ENCODE data around the gene TLL1.

TLL1 gene

DNA sequence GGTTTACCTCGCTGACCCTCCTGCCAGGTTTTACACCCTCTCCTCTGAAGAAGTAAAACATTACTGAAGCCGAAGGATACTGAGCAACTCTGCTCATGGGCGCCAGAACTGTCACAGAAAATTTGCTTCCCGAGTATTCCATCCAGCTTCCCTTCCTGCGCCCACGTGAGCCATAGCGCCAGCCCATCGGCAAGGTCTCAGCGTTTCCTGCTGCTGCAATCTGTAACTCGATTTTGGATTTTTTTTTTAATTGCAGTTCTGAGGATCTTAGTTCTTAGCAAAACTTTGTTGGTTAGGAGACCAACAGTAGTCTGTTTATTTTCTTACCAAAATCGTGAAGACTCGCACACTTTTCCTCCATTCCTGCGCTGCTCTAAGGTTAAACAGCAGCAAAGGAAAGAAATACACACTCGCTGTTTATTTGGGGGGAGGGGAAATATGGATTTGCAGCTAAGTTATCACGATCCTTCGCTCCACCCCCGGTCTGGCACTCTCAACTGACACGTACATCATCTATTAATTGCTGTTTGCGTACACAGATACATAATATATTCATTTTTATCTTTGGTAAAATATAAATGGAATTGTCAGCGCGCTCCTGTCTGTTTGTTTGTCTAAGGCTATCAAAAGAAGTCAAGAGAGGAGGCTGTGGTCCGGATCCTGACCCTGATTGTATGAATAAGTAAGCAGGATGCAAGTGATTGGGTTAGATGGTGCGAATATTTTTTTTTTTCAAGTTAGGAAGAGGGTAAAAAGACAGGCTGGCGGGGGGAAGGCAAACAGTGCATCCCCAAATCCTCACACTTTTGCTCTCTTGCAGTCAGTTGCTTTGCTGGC is at the start of gene TLL1:
Gene TLL1, plus strand, starts transcription at position 777 of the 837 bp plus-strand sequence. CDS start 668 bp downstream, outside the sequence.
- no peak for DNase-seq (ENCODE audit: low read depth)

DNA sequence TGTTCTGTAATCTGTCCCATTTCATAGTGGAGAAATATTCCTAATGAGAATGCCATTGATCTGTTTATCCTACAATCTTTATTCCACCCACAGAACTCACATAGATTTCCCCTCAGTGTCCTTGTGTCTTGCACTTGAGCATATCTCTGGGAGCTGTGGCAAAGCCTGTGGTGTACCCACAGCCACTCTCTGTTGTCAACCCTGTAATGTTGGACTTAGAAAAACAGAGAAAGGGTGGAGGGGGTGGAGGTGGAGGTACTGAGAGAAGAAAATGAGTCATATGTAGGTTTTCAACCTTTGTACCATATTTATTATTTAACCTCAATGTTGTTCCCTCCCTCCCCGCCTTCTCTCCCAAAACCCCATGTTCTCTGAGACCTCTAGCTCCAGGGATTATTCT is 46.9 kb upstream of the TLL1 start:
- no peak for DNase-seq (ENCODE audit: low read depth)

- no peak for DNase-seq (ENCODE audit: low read depth)
Measured at GRCh38 chr4:165827018-165827417, 46.0 kb upstream of the TLL1 start.

GRCh38 chr4:165828928-165829327 is 44.1 kb upstream of the TLL1 start:
- DNase-seq (ENCODE audit: low read depth): no peak

GRCh38 chr4:165834116-165834515 is 38.9 kb upstream of the TLL1 start:
- DNase-seq (ENCODE audit: low read depth): no peak

DNA sequence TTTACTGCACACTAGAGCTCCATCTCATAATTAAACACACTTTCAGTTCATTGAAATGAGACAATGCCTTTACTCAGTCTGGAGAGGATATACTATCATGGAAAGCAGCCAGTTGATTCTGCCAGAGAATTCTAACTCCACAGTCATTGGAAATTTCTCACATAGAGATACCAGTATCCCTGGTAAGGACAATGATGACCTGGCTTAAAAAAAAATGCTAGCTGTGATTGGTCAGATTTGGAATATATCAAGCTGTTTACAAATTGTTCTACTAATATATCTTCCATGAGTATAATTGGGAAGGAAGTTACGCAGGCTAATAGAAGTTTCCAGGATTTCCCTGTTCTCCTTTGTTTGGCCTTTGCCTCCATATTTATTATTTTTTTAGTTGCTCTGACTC is 34.5 kb upstream of the TLL1 start:
- no peak for DNase-seq (ENCODE audit: low read depth)

DNA sequence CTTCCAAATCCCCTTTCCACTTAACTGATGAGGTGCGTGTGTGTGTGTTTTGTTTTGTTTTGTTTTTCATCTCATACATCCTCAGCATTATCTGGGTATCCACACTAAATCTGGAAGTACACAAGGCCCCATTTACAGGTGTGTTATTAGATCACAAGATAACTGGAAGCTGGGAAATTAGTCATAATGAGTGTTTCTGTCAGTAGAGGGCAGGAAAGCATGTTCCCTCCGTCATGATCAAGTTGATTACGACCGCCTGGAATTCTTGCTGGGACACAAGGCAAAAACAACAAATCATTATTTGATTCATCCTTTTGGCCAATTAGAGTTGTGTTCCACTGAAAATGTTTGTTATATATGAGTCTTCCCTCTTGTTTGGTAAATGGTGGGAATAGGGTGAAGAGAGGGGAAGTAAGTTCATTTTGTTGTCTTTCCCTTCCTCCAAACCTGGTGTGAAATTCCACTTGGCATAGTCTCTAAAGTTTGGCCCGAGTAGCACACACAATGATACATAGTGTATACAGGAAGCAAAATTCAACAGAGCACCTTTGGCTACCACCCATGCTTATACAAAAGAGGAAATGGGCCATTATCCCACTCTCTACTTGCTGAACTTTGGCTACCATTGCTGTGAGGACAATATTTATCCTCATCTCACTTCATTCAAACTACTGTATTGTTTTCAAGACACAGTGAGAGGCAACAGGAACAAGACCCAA is 33.3 kb upstream of the TLL1 start:
- no peak for DNase-seq (ENCODE audit: low read depth)

DNA sequence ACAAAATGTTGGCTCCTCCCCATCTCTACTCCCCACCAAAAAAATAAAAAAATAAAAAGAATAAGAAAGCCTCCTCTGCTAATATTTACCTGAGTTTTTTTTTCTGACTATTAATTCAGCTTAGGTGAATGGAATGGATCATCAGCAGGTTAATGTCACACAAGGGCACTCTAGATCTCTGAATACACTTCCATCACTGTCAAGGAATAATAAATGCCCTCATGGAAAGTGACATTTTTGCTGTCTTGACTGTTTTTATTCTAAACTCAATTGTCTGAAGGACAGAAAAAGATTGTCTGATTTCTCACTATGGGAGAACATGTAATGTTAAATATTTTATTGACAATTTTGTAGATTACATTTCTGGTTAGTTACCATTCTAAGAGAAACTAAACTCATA is 30.4 kb upstream of the TLL1 start:
- no peak for DNase-seq (ENCODE audit: low read depth)

- no peak for DNase-seq (ENCODE audit: low read depth)
Measured at GRCh38 chr4:165844161-165844560, 28.9 kb upstream of the TLL1 start.

DNA sequence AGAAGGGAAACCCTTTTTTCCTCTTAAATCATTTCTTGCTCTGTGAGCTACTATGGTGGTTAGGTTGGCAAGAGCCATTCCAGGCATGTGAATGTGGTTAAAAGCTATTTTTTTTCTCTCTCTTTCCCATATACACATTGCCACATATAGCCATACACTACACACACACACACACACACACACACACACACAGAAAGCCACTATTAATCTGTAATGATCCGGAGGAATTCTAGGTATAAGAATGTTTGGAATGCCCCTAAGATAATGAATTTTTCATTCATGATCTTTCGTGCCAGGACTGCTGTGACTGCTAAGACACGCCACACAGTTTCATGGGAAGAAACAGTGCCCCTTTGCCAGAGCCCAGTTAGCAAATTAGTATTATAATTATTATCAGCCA is 21.8 kb upstream of the TLL1 start:
- DNase-seq (ENCODE audit: low read depth): no peak

GRCh38 chr4:165855191-165855590 is 17.8 kb upstream of the TLL1 start:
- no peak for DNase-seq (ENCODE audit: low read depth)

- DNase-seq (ENCODE audit: low read depth): no peak
Measured at GRCh38 chr4:165861363-165861762, 11.7 kb upstream of the TLL1 start.

GRCh38 chr4:165864271-165864670 is 8.8 kb upstream of the TLL1 start:
- no peak for DNase-seq (ENCODE audit: low read depth)

GRCh38 chr4:165866019-165866650 is 6.9 kb upstream of the TLL1 start:
- no peak for DNase-seq (ENCODE audit: low read depth)

- DNase-seq (ENCODE audit: low read depth): no peak
Measured at GRCh38 chr4:165867961-165868360, 5.1 kb upstream of the TLL1 start.

DNA sequence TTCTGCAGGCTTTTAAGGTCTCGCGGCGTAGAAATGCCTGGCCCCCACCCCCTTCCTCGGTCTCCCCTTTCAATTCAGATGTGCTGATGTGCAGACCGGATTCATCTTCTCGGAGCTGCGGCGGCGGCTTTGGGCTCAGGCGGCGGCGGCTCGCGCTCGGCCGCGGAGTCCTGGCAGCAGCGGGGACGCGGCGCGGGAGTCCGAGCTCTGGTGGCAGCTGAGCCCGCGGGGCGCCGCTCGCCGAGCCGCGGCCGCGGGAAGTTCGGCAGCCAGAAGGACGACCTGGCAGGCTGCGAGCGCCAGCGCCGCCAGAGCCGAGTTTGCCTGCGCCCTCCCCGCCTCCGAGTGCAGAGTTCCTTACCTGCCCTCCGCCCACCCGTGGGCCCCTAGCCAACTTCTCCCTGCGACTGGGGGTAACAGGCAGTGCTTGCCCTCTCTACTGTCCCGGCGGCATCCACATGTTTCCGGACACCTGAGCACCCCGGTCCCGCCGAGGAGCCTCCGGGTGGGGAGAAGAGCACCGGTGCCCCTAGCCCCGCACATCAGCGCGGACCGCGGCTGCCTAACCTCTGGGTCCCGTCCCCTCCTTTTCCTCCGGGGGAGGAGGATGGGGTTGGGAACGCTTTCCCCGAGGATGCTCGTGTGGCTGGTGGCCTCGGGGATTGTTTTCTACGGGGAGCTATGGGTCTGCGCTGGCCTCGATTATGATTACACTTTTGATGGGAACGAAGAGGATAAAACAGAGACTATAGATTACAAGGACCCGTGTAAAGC is 448 bp downstream of the TLL1 start:
- no peak for DNase-seq (ENCODE audit: low read depth)

- no peak for DNase-seq (ENCODE audit: low read depth)
Measured at GRCh38 chr4:165874072-165874790, 1.2 kb downstream of the TLL1 start.

DNA sequence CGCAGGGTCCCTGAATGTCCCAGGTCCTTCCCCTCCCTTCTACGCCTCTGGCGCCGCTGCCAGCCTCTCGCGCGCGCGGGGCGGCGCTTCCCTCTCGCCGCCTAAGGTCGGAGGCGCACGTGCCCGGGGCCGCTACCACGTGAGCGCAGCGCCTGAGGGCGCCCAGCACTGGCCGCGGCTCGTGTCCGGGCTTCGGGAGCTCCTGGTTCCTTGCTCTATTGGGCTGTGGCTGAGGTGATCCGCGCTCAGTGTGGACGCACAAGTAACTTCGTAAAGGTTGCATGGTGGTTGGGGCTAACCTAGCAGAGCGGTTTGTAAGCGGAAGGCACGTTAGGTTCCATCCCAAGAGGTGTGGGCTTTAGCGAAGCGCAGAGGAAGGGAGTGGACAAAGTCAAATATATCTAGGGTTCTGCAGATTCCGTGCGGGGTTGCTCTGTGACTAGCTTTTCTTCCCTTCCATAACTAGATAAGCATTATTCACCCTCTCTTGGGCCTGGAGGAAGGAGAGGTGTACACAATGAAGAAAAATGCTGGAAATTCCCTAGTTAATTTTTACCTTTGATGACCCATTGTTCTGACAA is 1.8 kb downstream of the TLL1 start:
- no peak for DNase-seq (ENCODE audit: low read depth)

- DNase-seq (ENCODE audit: low read depth): no peak
Measured at GRCh38 chr4:165875446-165875845, 2.4 kb downstream of the TLL1 start.

DNA sequence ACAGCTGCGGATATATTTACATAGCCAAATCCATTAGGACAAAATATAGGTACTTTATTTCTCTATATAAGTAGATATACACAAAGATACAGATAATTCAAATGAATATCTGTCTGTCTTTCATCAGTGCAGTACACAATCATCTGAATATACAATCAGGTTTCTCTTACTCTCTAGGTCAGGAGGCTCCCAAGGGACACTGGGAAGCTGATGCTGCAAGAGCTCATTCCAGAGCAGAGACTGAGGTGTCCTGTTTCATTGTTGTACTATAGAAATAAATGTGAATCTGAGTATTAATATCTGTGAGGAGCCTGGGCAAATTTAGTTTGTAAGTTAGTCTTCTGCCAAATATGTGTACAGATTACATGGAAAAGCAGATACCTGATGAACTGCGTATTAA is 4.2 kb downstream of the TLL1 start:
- DNase-seq (ENCODE audit: low read depth): no peak

DNA sequence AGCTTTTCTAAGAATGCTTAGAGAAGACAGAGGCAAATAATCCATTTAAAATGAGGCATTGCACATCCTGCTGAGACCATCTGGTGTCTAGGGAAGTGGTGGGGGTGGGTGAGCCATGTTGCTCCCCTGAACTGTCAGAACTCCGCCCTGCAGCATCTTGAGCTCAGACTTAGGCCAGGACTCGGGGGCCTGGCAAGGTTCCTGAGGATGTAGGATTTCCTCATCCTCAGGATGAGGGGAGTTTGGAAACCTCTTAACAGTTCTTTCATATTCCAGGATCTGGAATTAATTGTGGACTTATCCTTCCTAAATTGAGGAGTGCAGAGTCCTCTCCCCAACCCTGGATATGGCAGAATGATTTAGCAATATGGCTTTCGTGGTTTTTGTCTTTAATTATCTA is 6.6 kb downstream of the TLL1 start:
- DNase-seq (ENCODE audit: low read depth): no peak

All from stimulated activated CD8-positive, alpha-beta memory T cell treated with anti-CD3 and anti-CD28 coated beads, Interleukin-15, amount 100 ng/mL, for 24 hours (primary cell).